Measurements from ENCODE around the gene MATK. TPM values are rescaled to one million over a fixed set of nuclear protein-coding genes. Genes with fewer than 3 reads are reported as not detected.

MATK gene
- total and polyA plus RNA-seq, 7 donors = 0.16 to 0.68 (median 0.32) TPM

GRCh38 chr19:3783660-3784584, 2.3 kb downstream of the MATK start:
- no peak for DNase-seq
- Histone ChIP-seq H3K4me1 (no peaks in the 10 kb centered on the region), H3K4me3 (no peak overlapping the region), H3K27me3 (ENCODE audit: insufficient read depth in 3 of 3, low read length in 2 of 3) (peaks cover 0 to 49% (median 17%) of the 10 kb centered on the region in 3 donors), H3K27ac (no peak overlapping the region), H3K36me3 (ENCODE audit: insufficient read depth in 1 of 2, low read depth in 1 of 2) (no peaks in the 10 kb centered on the region), H3K9me3 (peaks cover 9% of the 10 kb centered on the region)
- intact Hi-C loops (cut with DNase I) = no loop called here
- ATAC-seq = peak in 1 of 4 donors; percentile 49
- 66 to 73% (median 71%) methylated on average over 45 to 49 of the region's 49 CpGs for WGBS, 3 donors
- TF ChIP-seq CTCF (IDR thresholded peaks at IDR 0.05) = no peak

GRCh38 chr19:3782903-3783302, 3.3 kb downstream of the MATK start:
- Histone ChIP-seq H3K27me3 (ENCODE audit: insufficient read depth in 3 of 3, low read length in 2 of 3) (peaks cover 0 to 45% (median 17%) of the 10 kb centered on the region in 3 donors), H3K27ac (no peak overlapping the region), H3K4me3 (no peak overlapping the region), H3K36me3 (ENCODE audit: insufficient read depth in 1 of 2, low read depth in 1 of 2) (no peaks in the 10 kb centered on the region), H3K4me1 (no peaks in the 10 kb centered on the region), H3K9me3 (peaks cover 9% of the 10 kb centered on the region)
- TF ChIP-seq CTCF (IDR thresholded peaks at IDR 0.05) = no peak
- intact Hi-C loops (cut with DNase I) = no loop called here
- no peak for ATAC-seq
- WGBS, 3 donors = 81 to 91% (median 90%) methylated on average over 10 to 13 of the region's 13 CpGs
- DNase-seq = no peak

- TF ChIP-seq CTCF (IDR thresholded peaks at IDR 0.05) = no peak
- 87 to 94% (median 87%) methylated on average over 1 of the region's 1 CpG for WGBS, 3 donors
- Histone ChIP-seq H3K36me3 (ENCODE audit: insufficient read depth in 1 of 2, low read depth in 1 of 2) (no peaks in the 10 kb centered on the region), H3K4me1 (no peaks in the 10 kb centered on the region), H3K9me3 (peaks cover 9% of the 10 kb centered on the region), H3K4me3 (no peak overlapping the region), H3K27me3 (ENCODE audit: insufficient read depth in 3 of 3, low read length in 2 of 3) (peaks cover 0 to 42% (median 15%) of the 10 kb centered on the region in 3 donors), H3K27ac (no peak overlapping the region)
- DNase-seq = no peak
- no peak for ATAC-seq
- intact Hi-C loops (cut with DNase I) = no loop called here
Observed at GRCh38 chr19:3782330-3782729, 3.9 kb downstream of the MATK start.

- no peak for DNase-seq
- ATAC-seq = no peak
- WGBS, 3 donors = 93 to 100% (median 97%) methylated on average over 2 of the region's 2 CpGs
Observed at GRCh38 chr19:3781603-3782002, 4.6 kb downstream of the MATK start.

More at GRCh38 chr19:3781603-3782002, 4.6 kb downstream of the MATK start:
- no peak for TF ChIP-seq CTCF (IDR thresholded peaks at IDR 0.05)
- H3K9me3 ChIP-seq = peaks cover 9% of the 10 kb centered on the region
- intact Hi-C loops (cut with DNase I) = no loop called here
- H3K27ac ChIP-seq = no peak overlapping the region
- no peak overlapping the region for H3K4me3 ChIP-seq
- peaks cover 0 to 35% (median 15%) of the 10 kb centered on the region in 3 donors for H3K27me3 ChIP-seq (ENCODE audit: insufficient read depth in 3 of 3, low read length in 2 of 3)
- H3K4me1 ChIP-seq = no peaks in the 10 kb centered on the region
- H3K36me3 ChIP-seq (ENCODE audit: insufficient read depth in 1 of 2, low read depth in 1 of 2) = no peaks in the 10 kb centered on the region
